A673 (cell line): ENCODE measurements around the gene BET1. TPM values are rescaled to one million over a fixed set of nuclear protein-coding genes. Genes with fewer than 3 reads are reported as not detected.

Source experiments
- BruUV-seq: library from RNA; stranded (reverse); fragments of 400-500 nt; replicated peaks from 2 replicates; lab custom pipeline; 2021; lab: Mats Ljungman, UMichigan
- CTCF ChIA-PET: fragments of 300-600 bp; sonication (Branson Sonifier 250); formaldehyde crosslinking; loops from one replicate; lab custom pipeline; 2022; ENCODE audit warnings: antibody characterized with exemption; lab: Charles Lee
- POLR2A ChIA-PET: fragments of 300-600 bp; sonication (Branson Sonifier 250); formaldehyde crosslinking; loops from one replicate; lab custom pipeline; 2022; ENCODE audit warnings: antibody characterized with exemption; ENCODE audit not compliant: low non-redundant PET; lab: Charles Lee
- DNase-seq: peaks from one replicate; pipeline ENCODE4 v3.0.0-alpha.2; 2015; ENCODE audit warnings: low spot score
- H3K27ac ChIP-seq: fragments of 200-600 bp; sonication (generic); 2 replicates; pipeline ENCODE4 v1.5.1; 2016; ENCODE audit warnings: mixed run types, low read depth, mild to moderate bottlenecking, mixed read lengths, antibody characterized with exemption, low read length; ENCODE audit not compliant: poor library complexity, severe bottlenecking
- H3K27me3 ChIP-seq: fragments of 200-600 bp; sonication (generic); replicated peaks from 2 replicates; pipeline ENCODE4 v1.6.1; 2017; ENCODE audit warnings: mixed run types, low read depth, mild to moderate bottlenecking, mixed read lengths, antibody characterized with exemption, low read length; ENCODE audit not compliant: insufficient read depth, poor library complexity
- H3K36me3 ChIP-seq: fragments of 200-600 bp; sonication (generic); 2 replicates; pipeline ENCODE4 v1.6.1; 2016; ENCODE audit warnings: mixed run types, mild to moderate bottlenecking, mixed read lengths, antibody characterized with exemption, low read length; ENCODE audit not compliant: insufficient read depth, poor library complexity, severe bottlenecking
- H3K4me1 ChIP-seq: fragments of 200-600 bp; sonication (generic); 2 replicates; pipeline ENCODE4 v1.6.1; 2017; ENCODE audit warnings: mixed run types, mild to moderate bottlenecking, mixed read lengths, antibody characterized with exemption, low read length; ENCODE audit not compliant: insufficient read depth, poor library complexity, severe bottlenecking
- H3K4me3 ChIP-seq: fragments of 200-600 bp; sonication (generic); 2 replicates; pipeline ENCODE4 v1.5.1; 2016; ENCODE audit warnings: low read depth, mixed run types, mild to moderate bottlenecking, mixed read lengths, low read length; ENCODE audit not compliant: poor library complexity, severe bottlenecking
- H3K9me3 ChIP-seq: fragments of 200-600 bp; sonication (generic); 2 replicates; pipeline ENCODE4 v1.6.1; 2016; ENCODE audit warnings: mixed run types, low read depth, mild to moderate bottlenecking, mixed read lengths, antibody characterized with exemption, low read length; ENCODE audit not compliant: poor library complexity, severe bottlenecking
- EZH2 ChIP-seq: fragments of 200-600 bp; sonication (generic); IDR thresholded peaks from 2 replicates; pipeline ENCODE4 v1.6.1; 2017; ENCODE audit warnings: borderline replicate concordance, low read depth, mild to moderate bottlenecking, mixed read lengths, antibody characterized with exemption, low read length; ENCODE audit not compliant: poor library complexity, severe bottlenecking
- intact Hi-C: fragments of 100-400 bp; cut with micrococcal nuclease; formaldehyde crosslinking; loops from one replicate; pipeline ENCODE4 v1.10.0; 2022; ENCODE audit not compliant: unreplicated experiment
- total RNA-seq: library from RNA; stranded (reverse); gene quantifications from 2 replicates; pipeline ENCODE4 v1.2.3, GENCODE V29; 2021
- TF ChIP-seq, protein P1 (sequence below): fragments of 300-800, 200-600 bp; sonication (generic); conservative IDR thresholded peaks from 2 replicates; pipeline ENCODE4 v1.5.1; 2017; ENCODE audit warnings: low read depth, mild to moderate bottlenecking, antibody characterized with exemption, low read length, moderate library complexity, mixed read lengths

Gene BET1
- total RNA-seq, 1 experiment from 2014 or later, result 19.2 TPM

DNA sequence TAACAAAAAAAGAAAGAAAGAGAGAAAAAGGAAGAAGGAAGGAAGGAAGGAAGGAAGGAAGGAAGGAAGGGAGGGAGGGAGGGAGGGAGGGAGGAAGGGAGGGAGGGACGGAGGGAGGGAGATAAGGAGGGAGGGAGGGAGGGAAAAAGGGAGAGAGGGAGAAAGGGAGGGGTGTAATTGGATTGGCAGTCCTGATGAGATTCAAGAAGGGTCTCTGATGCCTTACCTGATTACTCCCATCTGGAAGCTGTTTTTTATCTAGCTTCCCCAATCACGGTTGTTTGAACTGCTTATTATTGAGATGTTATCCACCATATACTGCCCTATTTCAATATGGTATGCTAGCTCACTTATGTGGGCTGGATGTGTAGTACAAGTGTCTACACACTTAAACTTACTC is 55.3 kb downstream of the BET1 start:
- DNase-seq, result no peak
- H3K4me3 ChIP-seq, result no peak overlapping the region
- no peak overlapping the region for H3K27ac ChIP-seq
- H3K36me3 ChIP-seq, result no peaks in the 10 kb centered on the region
- TF ChIP-seq, protein P1, sequence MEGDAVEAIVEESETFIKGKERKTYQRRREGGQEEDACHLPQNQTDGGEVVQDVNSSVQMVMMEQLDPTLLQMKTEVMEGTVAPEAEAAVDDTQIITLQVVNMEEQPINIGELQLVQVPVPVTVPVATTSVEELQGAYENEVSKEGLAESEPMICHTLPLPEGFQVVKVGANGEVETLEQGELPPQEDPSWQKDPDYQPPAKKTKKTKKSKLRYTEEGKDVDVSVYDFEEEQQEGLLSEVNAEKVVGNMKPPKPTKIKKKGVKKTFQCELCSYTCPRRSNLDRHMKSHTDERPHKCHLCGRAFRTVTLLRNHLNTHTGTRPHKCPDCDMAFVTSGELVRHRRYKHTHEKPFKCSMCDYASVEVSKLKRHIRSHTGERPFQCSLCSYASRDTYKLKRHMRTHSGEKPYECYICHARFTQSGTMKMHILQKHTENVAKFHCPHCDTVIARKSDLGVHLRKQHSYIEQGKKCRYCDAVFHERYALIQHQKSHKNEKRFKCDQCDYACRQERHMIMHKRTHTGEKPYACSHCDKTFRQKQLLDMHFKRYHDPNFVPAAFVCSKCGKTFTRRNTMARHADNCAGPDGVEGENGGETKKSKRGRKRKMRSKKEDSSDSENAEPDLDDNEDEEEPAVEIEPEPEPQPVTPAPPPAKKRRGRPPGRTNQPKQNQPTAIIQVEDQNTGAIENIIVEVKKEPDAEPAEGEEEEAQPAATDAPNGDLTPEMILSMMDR, result no peak
- no peak for TF ChIP-seq EZH2
- POLR2A ChIA-PET, result no interaction called here
- BruUV-seq, result no TSS peak
- H3K27me3 ChIP-seq, result no peaks in the 10 kb centered on the region
- CTCF ChIA-PET, result no interaction called here
- no peaks in the 10 kb centered on the region for H3K4me1 ChIP-seq
- H3K9me3 ChIP-seq, result no peaks in the 10 kb centered on the region
- intact Hi-C loops, result no loop called here

DNA sequence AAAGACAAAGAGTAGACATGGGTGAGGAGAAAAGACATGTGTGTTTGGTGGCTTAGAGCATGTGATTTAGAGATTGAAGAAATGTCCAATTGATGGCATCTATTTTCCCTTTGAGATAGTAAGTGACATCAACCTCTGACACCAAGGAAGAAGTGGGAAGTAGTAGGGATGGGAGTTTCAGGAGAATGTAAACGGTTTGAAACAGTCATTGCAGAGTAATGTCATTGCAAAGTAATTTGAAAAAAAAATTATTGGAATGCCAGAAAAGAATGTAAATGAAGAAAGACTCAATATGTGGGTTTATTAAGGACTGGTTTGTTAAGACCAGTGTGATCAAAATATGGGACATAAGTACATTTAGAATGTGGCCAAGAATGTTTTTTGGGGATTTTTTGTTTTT is 56.0 kb downstream of the BET1 start:
- Histone ChIP-seq H3K27me3 (no peaks in the 10 kb centered on the region), H3K27ac (no peak overlapping the region), H3K9me3 (no peaks in the 10 kb centered on the region), H3K4me1 (no peaks in the 10 kb centered on the region), H3K4me3 (no peak overlapping the region), H3K36me3 (no peaks in the 10 kb centered on the region)
- TF ChIP-seq, protein P1, result no peak
- TF ChIP-seq EZH2, result no peak
- DNase-seq, result no peak
- ChIA-PET POLR2A (no interaction called here), CTCF (no interaction called here)
- intact Hi-C loops, result no loop called here
- no TSS peak for BruUV-seq

GRCh38 chr7:93945756-93946535 is 58.2 kb downstream of the BET1 start:
- POLR2A ChIA-PET, result no interaction called here
- Histone ChIP-seq H3K36me3 (no peaks in the 10 kb centered on the region), H3K4me3 (no peak overlapping the region), H3K4me1 (no peaks in the 10 kb centered on the region), H3K27ac (no peak overlapping the region), H3K9me3 (no peaks in the 10 kb centered on the region), H3K27me3 (no peaks in the 10 kb centered on the region)
- no peak for DNase-seq
- intact Hi-C loops, result no loop called here
- no peak for TF ChIP-seq EZH2
- TF ChIP-seq, protein P1, result no peak
- CTCF ChIA-PET, result no interaction called here
- no TSS peak for BruUV-seq
